Osteocyte (in vitro differentiated cells): ENCODE data around the gene NHERF1. TPM values are rescaled to one million over a fixed set of nuclear protein-coding genes. Genes with fewer than 3 reads are reported as not detected.

Experiments used
- DNase-seq: peaks from one replicate; pipeline ENCODE4 v3.0.0; 2021; ENCODE audit warnings: mixed read lengths; ENCODE audit not compliant: unreplicated experiment; ENCODE audit errors: extremely low spot score
- H3K27ac Mint-ChIP-seq: one replicate; pipeline ENCODE4 v1.8.0; 2021; ENCODE audit warnings: mild to moderate bottlenecking, mixed read lengths; ENCODE audit not compliant: unreplicated experiment
- H3K27me3 Mint-ChIP-seq: one replicate; pipeline ENCODE4 v1.8.0; 2021; ENCODE audit warnings: mixed read lengths; ENCODE audit not compliant: unreplicated experiment
- H3K36me3 Mint-ChIP-seq: one replicate; pipeline ENCODE4 v1.8.0; 2021; ENCODE audit warnings: mixed read lengths; ENCODE audit not compliant: unreplicated experiment
- H3K4me1 Mint-ChIP-seq: one replicate; pipeline ENCODE4 v1.8.0; 2021; ENCODE audit warnings: mixed read lengths; ENCODE audit not compliant: unreplicated experiment
- H3K4me3 Mint-ChIP-seq: one replicate; pipeline ENCODE4 v1.8.0; 2021; ENCODE audit warnings: mild to moderate bottlenecking, moderate library complexity, mixed read lengths; ENCODE audit not compliant: unreplicated experiment
- H3K9me3 Mint-ChIP-seq: one replicate; pipeline ENCODE4 v1.8.0; 2021; ENCODE audit warnings: mixed read lengths; ENCODE audit not compliant: unreplicated experiment
- CTCF ChIP-seq: fragments of 200-600 bp; sonication (generic); IDR thresholded peaks from 2 replicates; pipeline ENCODE4 v1.5.0; 2021; ENCODE audit warnings: antibody characterized with exemption, mild to moderate bottlenecking, moderate library complexity
- total RNA-seq: library from RNA; stranded (reverse); gene quantifications from 2 replicates; pipeline ENCODE4 v1.2.1, GENCODE V29; 2021

NHERF1 gene
- total RNA-seq, 1 donor from 2014 or later, result 117 TPM

DNA sequence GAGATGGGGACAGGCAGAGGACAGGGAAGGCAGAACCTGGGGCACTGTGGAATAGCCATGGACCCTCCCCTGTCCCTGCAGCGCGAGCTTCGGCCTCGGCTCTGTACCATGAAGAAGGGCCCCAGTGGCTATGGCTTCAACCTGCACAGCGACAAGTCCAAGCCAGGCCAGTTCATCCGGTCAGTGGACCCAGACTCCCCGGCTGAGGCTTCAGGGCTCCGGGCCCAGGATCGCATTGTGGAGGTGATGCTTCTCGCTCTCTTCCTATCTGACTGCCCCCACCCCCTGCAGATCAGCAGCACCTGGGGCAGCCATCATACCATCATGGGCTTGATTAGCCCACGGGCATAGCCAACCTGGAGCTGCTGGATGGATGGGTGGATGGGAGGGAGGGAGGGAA lies 13.5 kb downstream of the NHERF1 start:
- Mint-ChIP-seq H3K9me3 (no peaks in the 10 kb centered on the region), H3K4me3 (no peak overlapping the region), H3K27ac (peak overlapping the region; percentile 97), H3K36me3 (peaks cover 8% of the 10 kb centered on the region), H3K27me3 (no peaks in the 10 kb centered on the region), H3K4me1 (peaks cover 84% of the 10 kb centered on the region)
- no peak for TF ChIP-seq CTCF
- DNase-seq, result no peak

DNA sequence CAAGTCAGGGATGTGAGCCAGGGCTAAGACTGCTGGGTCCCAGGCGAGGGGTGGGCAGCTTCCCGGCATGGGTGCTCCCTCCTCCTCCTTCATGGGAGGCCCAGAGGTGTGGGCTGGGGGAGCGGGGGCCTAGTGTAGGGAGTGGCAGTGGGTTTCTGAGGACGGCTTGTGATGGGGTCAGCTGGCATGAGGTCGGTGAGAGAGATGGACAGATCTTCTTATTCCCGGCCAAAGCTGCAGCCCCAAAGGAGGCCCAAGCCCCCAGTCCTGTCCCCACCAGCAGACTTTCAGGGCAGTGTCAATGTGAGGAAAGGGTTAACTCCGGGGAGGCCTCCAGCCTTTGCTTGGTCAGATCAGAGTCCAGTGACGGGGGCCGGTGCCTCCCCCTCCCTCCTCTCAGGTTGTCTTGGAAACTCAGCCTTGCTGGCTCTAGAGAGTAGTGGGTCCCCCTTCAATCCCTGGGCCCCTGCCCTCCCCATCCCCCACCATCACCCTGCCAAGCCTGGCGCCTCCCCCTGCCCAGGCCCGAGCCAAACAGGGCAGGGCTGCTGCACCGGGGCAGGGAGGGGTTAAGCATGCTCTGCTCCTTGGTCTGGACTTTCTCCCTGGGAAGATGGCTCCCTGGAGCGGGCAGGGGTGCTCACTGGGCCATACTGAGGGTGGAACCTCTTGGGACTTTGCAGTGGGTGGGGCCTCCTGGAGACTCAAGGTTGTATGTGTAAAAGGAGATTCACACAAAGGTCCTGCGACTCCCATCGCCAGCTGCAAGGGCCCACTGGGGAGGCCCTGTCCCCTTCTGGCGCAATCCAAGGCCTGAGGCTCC lies 15.3 kb downstream of the NHERF1 start:
- no peaks in the 10 kb centered on the region for H3K27me3 Mint-ChIP-seq
- H3K27ac Mint-ChIP-seq, result peak overlapping the region; percentile 92
- no peak overlapping the region for H3K4me3 Mint-ChIP-seq
- no peak for DNase-seq
- H3K4me1 Mint-ChIP-seq, result peaks cover 80% of the 10 kb centered on the region
- H3K9me3 Mint-ChIP-seq, result no peaks in the 10 kb centered on the region
- no peak for TF ChIP-seq CTCF
- peaks cover 16% of the 10 kb centered on the region for H3K36me3 Mint-ChIP-seq

GRCh38 chr17:74764751-74765286 lies 16.4 kb downstream of the NHERF1 start:
- Mint-ChIP-seq H3K36me3 (peaks cover 17% of the 10 kb centered on the region), H3K9me3 (no peaks in the 10 kb centered on the region), H3K27ac (peak overlapping the region; percentile 54), H3K27me3 (no peaks in the 10 kb centered on the region), H3K4me3 (no peak overlapping the region), H3K4me1 (peaks cover 73% of the 10 kb centered on the region)
- TF ChIP-seq CTCF, result no peak
- no peak for DNase-seq

DNA sequence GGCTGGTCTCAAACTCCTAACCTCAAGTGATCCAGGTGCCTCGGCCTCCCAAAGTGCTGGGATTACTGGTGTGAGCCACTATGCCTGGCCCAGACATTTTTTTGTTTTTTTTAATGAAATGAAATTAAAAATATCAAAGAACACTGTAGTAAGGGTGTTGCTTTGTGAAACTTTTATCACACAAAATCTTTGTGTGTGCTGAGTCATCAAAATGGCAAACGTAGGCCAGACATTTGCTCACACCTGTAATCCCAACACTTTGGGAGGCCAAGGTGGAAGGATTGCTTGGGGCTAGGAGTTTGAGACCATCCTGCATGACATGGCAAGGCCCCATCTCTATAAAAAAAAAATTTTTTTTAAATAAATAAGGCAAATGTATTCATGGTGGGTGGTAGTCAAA lies 18.0 kb downstream of the NHERF1 start:
- Mint-ChIP-seq H3K9me3 (no peaks in the 10 kb centered on the region), H3K4me3 (no peak overlapping the region), H3K27me3 (no peaks in the 10 kb centered on the region), H3K4me1 (peaks cover 65% of the 10 kb centered on the region), H3K27ac (peak overlapping the region; percentile 14), H3K36me3 (peaks cover 23% of the 10 kb centered on the region)
- no peak for DNase-seq
- TF ChIP-seq CTCF, result no peak

DNA sequence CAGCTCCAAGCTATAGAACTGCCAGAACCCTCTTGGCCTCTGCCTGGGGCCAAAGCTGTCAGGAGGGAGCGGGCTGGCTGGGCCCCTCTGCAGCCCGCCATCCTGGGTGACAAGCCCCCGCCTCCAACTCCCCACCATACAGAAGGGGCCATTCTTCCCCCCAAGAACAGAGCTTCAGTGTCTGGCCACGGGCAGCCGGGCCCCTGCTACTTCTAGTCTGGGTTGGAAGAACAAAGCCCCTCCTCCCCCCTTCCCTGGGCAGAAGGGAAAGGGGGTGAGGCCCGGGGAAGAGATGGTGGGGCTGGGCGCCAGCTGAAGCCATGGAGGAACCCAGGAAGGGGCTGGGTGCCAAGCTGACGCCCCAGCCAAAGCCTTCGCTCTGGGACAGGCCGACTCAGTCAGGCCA lies 18.7 kb downstream of the NHERF1 start:
- Mint-ChIP-seq H3K27me3 (no peaks in the 10 kb centered on the region), H3K27ac (peak overlapping the region; percentile 72), H3K4me1 (peaks cover 60% of the 10 kb centered on the region), H3K36me3 (peaks cover 26% of the 10 kb centered on the region), H3K4me3 (no peak overlapping the region), H3K9me3 (no peaks in the 10 kb centered on the region)
- no peak for DNase-seq
- no peak for TF ChIP-seq CTCF
